H1 (cell line): ENCODE results near the gene TXNDC16. TPM values are rescaled to one million over a fixed set of nuclear protein-coding genes. Genes with fewer than 3 reads are reported as not detected.
A peak's percentile ranks its signal among the peaks of the same experiment; 100 is the strongest.

Source experiments
- CTCF ChIA-PET: fragments of 300-600 bp; sonication (Branson Sonifier 250); formaldehyde crosslinking; loops from one replicate; lab custom pipeline; 2021; ENCODE audit not compliant: partially characterized antibody; lab: Charles Lee
- POLR2A ChIA-PET: fragments of 300-600 bp; sonication (Branson Sonifier 250); formaldehyde crosslinking; loops from one replicate; lab custom pipeline; 2021; ENCODE audit warnings: inconsistent platforms; ENCODE audit not compliant: partially characterized antibody; lab: Charles Lee
- DNase-seq, 2 experiments: peaks; one replicate each; pipeline versions ENCODE4 v3.0.0 to v3.0.0-alpha.2; 2010 to 2022; ENCODE audit warnings: low spot score in 2 of 2, low read depth in 1 of 2, mixed read lengths in 1 of 2
- FAIRE-seq: peaks from 2 replicates; lab custom pipeline; 2011; peaks lifted over from hg19 to GRCh38; lab: Jason Lieb, UNC
- H2AFZ ChIP-seq: 2 replicates; pipeline ENCODE4 v1.8.1; 2012; ENCODE audit warnings: low read length, inconsistent platforms
- H2AK5ac ChIP-seq: 2 replicates; pipeline ENCODE4 v1.6.1; 2013; ENCODE audit warnings: low read depth, low read length
- H2BK120ac ChIP-seq: replicated peaks from 2 replicates; pipeline ENCODE3; 2013; ENCODE audit warnings: low read depth, low read length, inconsistent platforms
- H2BK12ac ChIP-seq: 2 replicates; pipeline ENCODE4 v1.6.1; 2013; ENCODE audit warnings: low read depth, low read length
- H2BK15ac ChIP-seq: 2 replicates; pipeline ENCODE4 v1.6.1; 2013; ENCODE audit warnings: low read length
- H2BK20ac ChIP-seq: 2 replicates; pipeline ENCODE4 v1.6.1; 2013; ENCODE audit warnings: low read length
- H2BK5ac ChIP-seq: 2 replicates; pipeline ENCODE4 v1.6.1; 2013; ENCODE audit warnings: low read depth, low read length
- H3K14ac ChIP-seq: 2 replicates; pipeline ENCODE4 v1.6.1; 2013; ENCODE audit warnings: inconsistent platforms; ENCODE audit not compliant: insufficient read length
- H3K18ac ChIP-seq: 2 replicates; pipeline ENCODE4 v1.6.1; 2013; ENCODE audit warnings: low read length; ENCODE audit errors: extremely low read depth
- H3K23ac ChIP-seq: 2 replicates; pipeline ENCODE4 v1.6.1; 2013; ENCODE audit warnings: inconsistent platforms; ENCODE audit not compliant: insufficient read length
- H3K23me2 ChIP-seq: 2 replicates; pipeline ENCODE4 v1.6.1; 2013; ENCODE audit warnings: low read depth, low read length
- H3K27ac ChIP-seq: 2 replicates; pipeline ENCODE4 v1.6.1; 2011; ENCODE audit warnings: low read depth, low read length, inconsistent platforms
- H3K27me3 ChIP-seq, 4 experiments: replicated peaks in 1 of 4; 1 replicate in 1 of 4; 2 replicates in 3 of 4; pipeline versions ENCODE4 v1.6.1 to v1.8.1; 2011 to 2013; ENCODE audit warnings: low read length in 3 of 4, mild to moderate bottlenecking in 3 of 4, inconsistent platforms in 2 of 4, mixed read lengths in 2 of 4, moderate library complexity in 1 of 4; ENCODE audit not compliant: control insufficient read depth in 3 of 4, insufficient read depth in 3 of 4; ENCODE audit errors: extremely low read depth in 1 of 4
- H3K36me3 ChIP-seq, 4 experiments: 2 replicates each; pipeline versions ENCODE4 v1.6.1 to v1.8.1; 2011 to 2013; ENCODE audit warnings: mild to moderate bottlenecking in 4 of 4, low read length in 3 of 4, moderate library complexity in 2 of 4, control low read depth in 1 of 4, inconsistent platforms in 1 of 4; ENCODE audit not compliant: insufficient read depth in 4 of 4, control insufficient read depth in 2 of 4
- H3K4ac ChIP-seq: replicated peaks from 2 replicates; pipeline ENCODE3; 2013; ENCODE audit warnings: low read length, low read depth, mixed read lengths, inconsistent platforms; ENCODE audit not compliant: insufficient read length
- H3K4me1 ChIP-seq, 4 experiments: replicated peaks in 1 of 4; 1 replicate in 1 of 4; 2 replicates in 3 of 4; pipeline versions ENCODE4 v1.6.1 to v1.8.1; 2011 to 2013; ENCODE audit warnings: low read length in 3 of 4, inconsistent platforms in 2 of 4, mixed read lengths in 1 of 4; ENCODE audit not compliant: insufficient read depth in 4 of 4, control insufficient read depth in 3 of 4
- H3K4me2 ChIP-seq, 2 experiments: 2 replicates each; pipeline versions ENCODE4 v1.6.1 to v1.8.1; 2011 to 2013; ENCODE audit warnings: low read depth in 2 of 2, low read length in 2 of 2, control low read depth in 1 of 2, inconsistent platforms in 1 of 2, mild to moderate bottlenecking in 1 of 2; ENCODE audit not compliant: insufficient read depth in 1 of 2
- H3K4me3 ChIP-seq, 4 experiments: fragments of 200-600, 300-600 bp in 1 of 4; sonication (generic), shearing (Covaris generic), sonication (Bioruptor Twin) in 1 of 4; 2 replicates each; pipeline versions ENCODE4 v1.5.1 to v1.8.1; 2011 to 2016; ENCODE audit warnings: low read length in 4 of 4, low read depth in 3 of 4, control low read depth in 2 of 4, inconsistent platforms in 2 of 4, mild to moderate bottlenecking in 2 of 4, mixed read lengths in 1 of 4, moderate library complexity in 1 of 4; ENCODE audit not compliant: insufficient read depth in 2 of 4; ENCODE audit errors: extremely low read depth in 1 of 4
- H3K56ac ChIP-seq: replicated peaks from 2 replicates; pipeline ENCODE3; 2013; ENCODE audit warnings: low read depth, mild to moderate bottlenecking, mixed read lengths, low read length, inconsistent platforms; ENCODE audit not compliant: insufficient read length
- H3K79me1 ChIP-seq: 2 replicates; pipeline ENCODE4 v1.6.1; 2013; ENCODE audit warnings: low read depth, low read length, control low read depth
- H3K79me2 ChIP-seq, 2 experiments: 2 replicates each; pipeline versions ENCODE4 v1.6.1 to v1.8.1; 2012 to 2013; ENCODE audit warnings: low read length in 2 of 2, mild to moderate bottlenecking in 2 of 2, inconsistent platforms in 1 of 2; ENCODE audit not compliant: insufficient read depth in 2 of 2, control insufficient read depth in 1 of 2
- H3K9ac ChIP-seq, 4 experiments: replicated peaks in 1 of 4; 1 replicate in 1 of 4; 2 replicates in 3 of 4; pipeline versions ENCODE4 v1.6.1 to v1.8.1; 2011 to 2013; ENCODE audit warnings: low read depth in 3 of 4, low read length in 3 of 4, control low read depth in 2 of 4, mild to moderate bottlenecking in 2 of 4, moderate library complexity in 2 of 4, inconsistent platforms in 1 of 4; ENCODE audit errors: extremely low read depth in 1 of 4
- H3K9me3 ChIP-seq, 2 experiments: 2 replicates each; pipeline versions ENCODE4 v1.6.1 to v1.8.1; 2012 to 2013; ENCODE audit warnings: mild to moderate bottlenecking in 2 of 2, moderate library complexity in 2 of 2, control low read depth in 1 of 2, inconsistent platforms in 1 of 2, low read depth in 1 of 2, low read length in 1 of 2, mixed read lengths in 1 of 2; ENCODE audit not compliant: insufficient read depth in 2 of 2
- H4K20me1 ChIP-seq, 2 experiments: replicated peaks in 1 of 2; 2 replicates each; pipeline versions ENCODE3 to v1.8.1; 2011 to 2013; ENCODE audit warnings: inconsistent platforms in 2 of 2, low read length in 2 of 2, mild to moderate bottlenecking in 1 of 2; ENCODE audit not compliant: insufficient read depth in 2 of 2, control insufficient read depth in 1 of 2
- H4K5ac ChIP-seq: 2 replicates; pipeline ENCODE4 v1.6.1; 2013; ENCODE audit warnings: low read length, low read depth, mixed read lengths, inconsistent platforms; ENCODE audit not compliant: insufficient read length
- H4K8ac ChIP-seq: 2 replicates; pipeline ENCODE4 v1.8.0; 2013; ENCODE audit warnings: mild to moderate bottlenecking, moderate library complexity, low read length, inconsistent platforms; ENCODE audit not compliant: insufficient read depth; ENCODE audit errors: extremely low read depth
- H4K91ac ChIP-seq: replicated peaks from 2 replicates; pipeline ENCODE3; 2013; ENCODE audit warnings: low read length, mixed read lengths, inconsistent platforms; ENCODE audit not compliant: insufficient read length
- PHF8 ChIP-seq: fragments of 200-600 bp; sonication (generic); conservative IDR thresholded peaks from 2 replicates; pipeline ENCODE4 v1.7.1; 2012; ENCODE audit warnings: low read depth, mild to moderate bottlenecking, inconsistent platforms, low read length, moderate library complexity
- POLR2AphosphoS5 ChIP-seq: IDR thresholded peaks from 2 replicates; pipeline ENCODE4 v1.6.1; 2011; ENCODE audit warnings: low read depth, low read length
- RBBP5 ChIP-seq: IDR thresholded peaks from 2 replicates; pipeline ENCODE4 v1.7.1; 2012; ENCODE audit warnings: low read depth, mild to moderate bottlenecking, inconsistent platforms, low read length, moderate library complexity, borderline replicate concordance
- RFX5 ChIP-seq: IDR thresholded peaks from 2 replicates; pipeline ENCODE4 v1.6.1; 2011; ENCODE audit warnings: low read depth, low read length, improper control_type of control experiment, borderline replicate concordance
- YY1 ChIP-seq: IDR thresholded peaks from 2 replicates; pipeline ENCODE4 v1.6.1; 2011; ENCODE audit warnings: low read depth, mild to moderate bottlenecking, low read length
- WGBS, 2 experiments: shearing (Covaris generic) in 1 of 2; methylation state at CpG; one replicate each; pipeline versions ENCODE4 v1.1.6 to v1.1.7; 2013 to 2015; ENCODE audit warnings: low lambda C conversion rate in 2 of 2, mixed read lengths in 2 of 2, inconsistent platforms in 1 of 2, low coverage in 1 of 2, missing lambda C conversion rate in 1 of 2; ENCODE audit not compliant: insufficient replicate concordance in 2 of 2, insufficient coverage in 1 of 2, insufficient read length in 1 of 2; ENCODE audit errors: extremely low coverage in 1 of 2, missing lambda C conversion rate in 1 of 2; 5-methylcytosine and 5-hydroxymethylcytosine counted together
- polyA plus RNA-seq, 7 experiments: library from polyadenylated mRNA; depleted of rRNA in 3 of 7; stranded (reverse) in 5 of 7; unstranded in 2 of 7; fragments of >200 nt in 5 of 7; fragments of 200-250 nt in 2 of 7; gene quantifications; 1 replicate in 5 of 7; 2 replicates in 1 of 7; 4 replicates in 1 of 7; pipeline versions ENCODE4 v1.2.1 to v1.2.3, GENCODE V29; 2011 to 2013; ENCODE audit warnings: missing spikeins in 2 of 7, mixed read lengths in 2 of 7
- total RNA-seq: library from RNA; stranded (reverse); fragmentation: NEBNext Ultra II Directional; extraction: Animal tissue kit (Norgen Biotek cat#: 25700); gene quantifications from 2 replicates; pipeline ENCODE4 v1.2.1, GENCODE V29; 2021

Gene TXNDC16
- total and polyA plus RNA-seq, 2 of the 8 experiments (the other 6 are each of a cell fraction or from before 2014, with no cell fraction given): 6.7 to 14.3 TPM

DNA sequence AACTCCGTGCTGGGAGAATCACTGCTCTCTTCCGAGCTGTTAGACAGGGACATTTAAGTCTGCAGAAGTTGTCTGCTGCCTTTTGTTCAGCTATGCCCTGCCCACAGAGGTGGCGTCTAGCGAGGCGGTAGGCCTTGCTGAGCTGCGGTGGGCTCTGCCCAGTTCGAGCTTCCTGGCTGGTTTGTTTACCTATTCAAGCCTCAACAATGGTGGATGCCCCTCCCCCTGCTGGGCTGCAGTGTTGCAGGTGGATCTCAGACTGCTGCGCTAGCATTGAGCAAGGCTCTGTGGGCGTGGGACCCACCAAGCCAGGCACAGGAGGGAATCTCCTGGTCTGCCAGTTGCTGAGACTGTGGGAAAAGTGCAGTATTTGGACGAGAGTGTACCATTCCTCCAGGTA is 44.0 kb upstream of the TXNDC16 start:
- Histone ChIP-seq H2AK5ac (no peak overlapping the region), H4K5ac (no peak overlapping the region), H3K56ac (no peak overlapping the region), H4K20me1 (no peaks in the 10 kb centered on the region), H3K4ac (no peak overlapping the region), H2BK20ac (no peak overlapping the region), H3K9ac (no peak overlapping the region), H4K91ac (no peak overlapping the region), H3K27ac (no peak overlapping the region), H3K9me3 (no peaks in the 10 kb centered on the region; a peak in 1 of 4 replicates), H2BK15ac (no peak overlapping the region), H3K14ac (no peak overlapping the region), H2BK5ac (no peak overlapping the region), H2BK12ac (no peak overlapping the region), H3K27me3 (no peaks in the 10 kb centered on the region), H2BK120ac (no peak overlapping the region), H3K4me1 (peaks cover 0 to 5% (median 0%) of the 10 kb centered on the region in 4 experiments; a peak in 4 of 7 replicates), H3K36me3 (no peaks in the 10 kb centered on the region), H3K4me2 (peak overlapping the region; percentile 1 to 41; a peak in 1 of 4 replicates), H2AFZ (no peak overlapping the region), H3K18ac (no peak overlapping the region), H3K23ac (no peak overlapping the region), H3K4me3 (no peak overlapping the region), H3K79me2 (no peaks in the 10 kb centered on the region), H3K23me2 (no peaks in the 10 kb centered on the region), H4K8ac (no peak overlapping the region), H3K79me1 (no peaks in the 10 kb centered on the region)
- ChIA-PET CTCF (interaction anchor here (1.2 kb wide), 1 partner anchor 69 kb away, joined by 4 read pairs; no protein-coding TSS in a partner anchor), POLR2A (no interaction called here)
- DNase-seq (peak; percentile 36 to 56), FAIRE-seq (no peak)
- WGBS, 2 experiments: 67% methylated on average over 10 of the region's 10 CpGs; no CpG with 5 or more reads in 1 of the 2 experiments
- no peak for TF ChIP-seq YY1
- no peak for TF ChIP-seq RBBP5
- TF ChIP-seq RFX5: no peak
- no peak for TF ChIP-seq POLR2AphosphoS5
- TF ChIP-seq PHF8: no peak
